GM23338 (cell line): ENCODE results near the gene FAM163A. TPM values are rescaled to one million over a fixed set of nuclear protein-coding genes. Genes with fewer than 3 reads are reported as not detected.

ENCODE experiments used
- ATAC-seq: fragments of 200-7000 bp; cut with Tn5 transposase; 3 replicates; pipeline ENCODE4 v1.9.1; 2020
- DNase-seq: peaks from one replicate; pipeline ENCODE4 v3.0.0-alpha.2; 2015; ENCODE audit warnings: low spot score
- H2AFZ ChIP-seq: fragments of 200-600 bp; sonication (generic); 2 replicates; pipeline ENCODE4 v1.8.0; 2016; ENCODE audit warnings: antibody characterized with exemption, mild to moderate bottlenecking, moderate library complexity
- H3F3A ChIP-seq: fragments of 200-600 bp; sonication (generic); replicated peaks from 2 replicates; pipeline ENCODE4 v1.8.0; 2017; ENCODE audit warnings: antibody characterized with exemption, mixed run types, low read depth
- H3K27ac ChIP-seq: fragments of 200-600 bp; sonication (generic); 2 replicates; pipeline ENCODE4 v1.6.1; 2016; ENCODE audit warnings: low read depth
- H3K27me3 ChIP-seq: fragments of 200-600 bp; sonication (generic); 2 replicates; pipeline ENCODE4 v1.8.0; 2016; ENCODE audit warnings: mild to moderate bottlenecking, mixed run types, moderate library complexity; ENCODE audit not compliant: insufficient read depth
- H3K36me3 ChIP-seq: fragments of 200-600 bp; sonication (generic); 2 replicates; pipeline ENCODE4 v1.8.0; 2016; ENCODE audit warnings: mild to moderate bottlenecking; ENCODE audit not compliant: insufficient read depth
- H3K4me1 ChIP-seq: fragments of 200-600 bp; sonication (generic); 2 replicates; pipeline ENCODE4 v1.8.0; 2016; ENCODE audit warnings: mild to moderate bottlenecking, moderate library complexity; ENCODE audit not compliant: insufficient read depth
- H3K4me2 ChIP-seq: fragments of 200-600 bp; sonication (generic); 2 replicates; pipeline ENCODE4 v1.7.1; 2017; ENCODE audit warnings: mixed run types
- H3K4me3 ChIP-seq: fragments of 200-600 bp; sonication (generic); 2 replicates; pipeline ENCODE4 v1.6.1; 2016; ENCODE audit warnings: mixed run types
- H3K79me2 ChIP-seq: fragments of 200-600 bp; sonication (generic); replicated peaks from 2 replicates; pipeline ENCODE4 v1.8.0; 2017; ENCODE audit warnings: mild to moderate bottlenecking; ENCODE audit not compliant: insufficient read depth
- H3K9me2 ChIP-seq: fragments of 200-600 bp; sonication (generic); 2 replicates; pipeline ENCODE4 v1.8.0; 2017; ENCODE audit not compliant: insufficient read depth
- H4K20me1 ChIP-seq: fragments of 200-600 bp; sonication (generic); replicated peaks from 2 replicates; pipeline ENCODE4 v1.8.0; 2017; ENCODE audit warnings: mild to moderate bottlenecking; ENCODE audit not compliant: insufficient read depth
- H3K27ac Mint-ChIP-seq: 2 replicates; pipeline ENCODE4 v1.8.0; 2020; ENCODE audit warnings: inconsistent platforms, mild to moderate bottlenecking, moderate library complexity, mixed read lengths
- H3K27me3 Mint-ChIP-seq: 3 replicates; pipeline ENCODE4 v1.8.0; 2022; ENCODE audit warnings: low read depth, mild to moderate bottlenecking, moderate library complexity, mixed read lengths, inconsistent platforms; ENCODE audit not compliant: insufficient read depth, poor library complexity
- H3K36me3 Mint-ChIP-seq: 3 replicates; pipeline ENCODE4 v1.8.0; 2021; ENCODE audit warnings: low read depth, mild to moderate bottlenecking, inconsistent platforms, moderate library complexity, mixed read lengths
- H3K4me1 Mint-ChIP-seq: 3 replicates; pipeline ENCODE4 v1.8.0; 2020; ENCODE audit warnings: mild to moderate bottlenecking, inconsistent platforms, mixed read lengths
- H3K4me3 Mint-ChIP-seq: 3 replicates; pipeline ENCODE4 v1.8.0; 2021; ENCODE audit warnings: moderate library complexity, mild to moderate bottlenecking, inconsistent platforms, mixed read lengths
- H3K9me3 Mint-ChIP-seq: 3 replicates; pipeline ENCODE4 v1.8.0; 2020; ENCODE audit warnings: moderate library complexity, mild to moderate bottlenecking, inconsistent platforms, mixed read lengths
- CREB1 ChIP-seq: fragments of 250-450 bp; sonication (Bioruptor Pico); IDR thresholded peaks from 2 replicates; pipeline ENCODE4 v1.5.0; 2020; ENCODE audit warnings: low read depth, mild to moderate bottlenecking, moderate library complexity
- EZH2 ChIP-seq: fragments of 200-600 bp; sonication (generic); IDR thresholded peaks from one replicate; pipeline ENCODE4 v1.8.0; 2017; ENCODE audit warnings: antibody characterized with exemption, mild to moderate bottlenecking, low read depth; ENCODE audit not compliant: unreplicated experiment
- EZH2phosphoT487 ChIP-seq: fragments of 200-600 bp; sonication (generic); IDR thresholded peaks from one replicate; pipeline ENCODE4 v1.8.1; 2018; ENCODE audit warnings: antibody characterized with exemption; ENCODE audit not compliant: unreplicated experiment
- JUNB ChIP-seq: IDR thresholded peaks from one replicate; pipeline ENCODE4 v1.6.1; 2016; ENCODE audit warnings: antibody characterized with exemption; ENCODE audit not compliant: unreplicated experiment
- NANOG ChIP-seq: IDR thresholded peaks from 2 replicates; pipeline ENCODE4 v1.6.1; 2016; ENCODE audit warnings: antibody characterized with exemption, borderline replicate concordance
- POLR2AphosphoS5 ChIP-seq: IDR thresholded peaks from 2 replicates; pipeline ENCODE4 v1.6.1; 2016; ENCODE audit warnings: antibody characterized with exemption, low read depth
- STAT1 ChIP-seq: IDR thresholded peaks from one replicate; pipeline ENCODE4 v1.6.1; 2016; ENCODE audit warnings: antibody characterized with exemption; ENCODE audit not compliant: unreplicated experiment
- ZNF114 ChIP-seq: fragments of 250-450 bp; sonication (Bioruptor Pico); IDR thresholded peaks from 2 replicates; pipeline ENCODE4 v1.5.0; 2020; ENCODE audit warnings: mild to moderate bottlenecking, moderate library complexity
- ZNF331 ChIP-seq: fragments of 250-450 bp; sonication (Bioruptor Pico); IDR thresholded peaks from 2 replicates; pipeline ENCODE4 v1.5.0; 2020; ENCODE audit warnings: low read depth, mild to moderate bottlenecking, moderate library complexity
- polyA plus RNA-seq: library from polyadenylated mRNA; unstranded; fragments of >200 nt; fragmentation: Nextera tagmentation; extraction: Ambion mirVana; gene quantifications from 2 replicates; pipeline ENCODE4 v1.2.1, GENCODE V29; 2016
- total RNA-seq: library from RNA; depleted of rRNA; stranded (reverse); fragments of >200 nt; shearing (Covaris generic); gene quantifications from 2 replicates; pipeline ENCODE4 v1.2.3, GENCODE V29; 2014
- TF ChIP-seq, protein P1 (sequence below): fragments of 250-450 bp; sonication (Bioruptor Pico); IDR thresholded peaks from 2 replicates; pipeline ENCODE4 v1.5.0; 2020; ENCODE audit warnings: mild to moderate bottlenecking, moderate library complexity
- TF ChIP-seq, protein P2 (sequence below): IDR thresholded peaks from one replicate; pipeline ENCODE4 v1.6.1; 2018; ENCODE audit warnings: antibody characterized with exemption; ENCODE audit not compliant: unreplicated experiment
- TF ChIP-seq, protein P3 (sequence below): IDR thresholded peaks from 2 replicates; pipeline ENCODE4 v1.6.1; 2016; ENCODE audit warnings: antibody characterized with exemption
- TF ChIP-seq, protein P4 (sequence below), 2 experiments: fragments of 200-600 bp in 1 of 2; sonication (generic) in 1 of 2; conservative IDR thresholded peaks; 2 replicates each; pipeline versions ENCODE4 v1.5.1 to v1.6.1; 2016 to 2017; ENCODE audit warnings: antibody characterized with exemption in 2 of 2, low read depth in 2 of 2, mild to moderate bottlenecking in 2 of 2, moderate library complexity in 1 of 2

Gene FAM163A
- total and polyA plus RNA-seq, 2 experiments from 2014 or later = not detected

DNA sequence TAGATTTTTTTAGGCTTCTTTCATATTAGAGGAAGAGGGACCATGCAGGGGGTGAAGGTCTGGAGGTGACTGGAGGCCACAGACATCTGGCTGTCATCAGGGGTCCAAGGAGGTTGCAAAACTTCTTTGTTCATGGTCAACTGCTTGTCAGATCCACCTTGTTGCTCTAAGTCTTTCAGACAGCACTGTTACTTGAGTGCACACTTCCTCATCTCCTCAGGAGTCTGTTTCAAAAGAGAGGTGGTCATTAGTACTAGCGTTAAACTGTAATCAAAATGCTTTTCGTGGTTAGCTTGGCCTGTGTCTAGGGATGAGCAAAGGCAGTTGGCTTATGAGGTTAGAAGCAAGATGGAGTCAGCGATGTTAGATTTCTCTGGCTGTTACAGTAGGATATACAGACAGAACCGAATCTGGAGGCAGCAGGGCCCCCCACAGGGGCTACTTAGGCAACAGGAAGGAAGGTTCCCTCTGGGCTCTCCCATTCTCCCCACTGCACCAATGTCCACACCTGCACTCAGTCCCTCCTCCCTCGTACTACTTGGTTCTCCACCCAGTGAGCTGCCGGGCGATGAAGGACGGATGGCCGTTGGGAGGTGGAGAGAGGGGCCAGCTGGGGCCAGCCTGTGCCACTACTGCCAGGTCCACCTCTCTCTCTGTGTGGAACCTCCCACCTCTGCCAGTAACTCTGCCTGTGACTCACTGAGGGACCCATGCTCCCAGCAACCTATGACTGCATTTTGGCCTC is 77.3 kb downstream of the FAM163A start (continued):
- no peak for TF ChIP-seq ZNF114

DNA sequence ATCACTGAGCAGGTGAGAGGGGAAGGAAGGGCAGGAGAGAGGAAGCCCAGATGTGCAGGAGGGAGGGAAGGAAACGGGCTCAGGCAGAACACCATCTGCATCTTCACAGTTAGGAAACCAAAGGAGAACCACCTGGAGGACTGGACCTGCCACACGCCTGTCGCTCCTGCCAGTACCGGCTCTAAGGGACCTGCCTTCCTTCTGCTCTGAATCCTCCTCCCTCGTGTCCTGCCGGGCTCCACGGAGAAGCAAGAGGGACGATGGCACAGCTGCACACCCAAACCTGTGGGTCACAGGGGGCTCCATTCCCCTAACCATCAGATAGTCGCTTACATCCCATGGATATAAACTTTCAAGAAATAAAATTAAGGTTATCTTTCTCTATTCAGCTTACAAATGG is 78.4 kb downstream of the FAM163A start:
- Mint-ChIP-seq H3K4me3 (no peak overlapping the region; the same call in 2 of the 3 replicates), H3K4me1 (peaks cover 14% of the 10 kb centered on the region), H3K9me3 (no peaks in the 10 kb centered on the region), H3K27me3 (peaks cover 17% of the 10 kb centered on the region), H3K36me3 (no peaks in the 10 kb centered on the region), H3K27ac (no peak overlapping the region)
- Histone ChIP-seq H3K27ac (no peak overlapping the region), H4K20me1 (no peaks in the 10 kb centered on the region), H3K9me2 (no peaks in the 10 kb centered on the region), H3K4me3 (no peak overlapping the region), H2AFZ (no peak overlapping the region), H3K27me3 (no peaks in the 10 kb centered on the region), H3F3A (no peaks in the 10 kb centered on the region), H3K36me3 (no peaks in the 10 kb centered on the region), H3K4me1 (no peaks in the 10 kb centered on the region; the same call in 1 of the 2 replicates), H3K4me2 (no peak overlapping the region), H3K79me2 (no peaks in the 10 kb centered on the region)
- TF ChIP-seq ZNF331 (CRISPR knock-in tag) (no peak), POLR2AphosphoS5 (no peak), EZH2phosphoT487 (no peak), ZNF114 (no peak), JUNB (no peak), NANOG (no peak), STAT1 (no peak), EZH2 (no peak), CREB1 (no peak)
- TF ChIP-seq, protein P1, sequence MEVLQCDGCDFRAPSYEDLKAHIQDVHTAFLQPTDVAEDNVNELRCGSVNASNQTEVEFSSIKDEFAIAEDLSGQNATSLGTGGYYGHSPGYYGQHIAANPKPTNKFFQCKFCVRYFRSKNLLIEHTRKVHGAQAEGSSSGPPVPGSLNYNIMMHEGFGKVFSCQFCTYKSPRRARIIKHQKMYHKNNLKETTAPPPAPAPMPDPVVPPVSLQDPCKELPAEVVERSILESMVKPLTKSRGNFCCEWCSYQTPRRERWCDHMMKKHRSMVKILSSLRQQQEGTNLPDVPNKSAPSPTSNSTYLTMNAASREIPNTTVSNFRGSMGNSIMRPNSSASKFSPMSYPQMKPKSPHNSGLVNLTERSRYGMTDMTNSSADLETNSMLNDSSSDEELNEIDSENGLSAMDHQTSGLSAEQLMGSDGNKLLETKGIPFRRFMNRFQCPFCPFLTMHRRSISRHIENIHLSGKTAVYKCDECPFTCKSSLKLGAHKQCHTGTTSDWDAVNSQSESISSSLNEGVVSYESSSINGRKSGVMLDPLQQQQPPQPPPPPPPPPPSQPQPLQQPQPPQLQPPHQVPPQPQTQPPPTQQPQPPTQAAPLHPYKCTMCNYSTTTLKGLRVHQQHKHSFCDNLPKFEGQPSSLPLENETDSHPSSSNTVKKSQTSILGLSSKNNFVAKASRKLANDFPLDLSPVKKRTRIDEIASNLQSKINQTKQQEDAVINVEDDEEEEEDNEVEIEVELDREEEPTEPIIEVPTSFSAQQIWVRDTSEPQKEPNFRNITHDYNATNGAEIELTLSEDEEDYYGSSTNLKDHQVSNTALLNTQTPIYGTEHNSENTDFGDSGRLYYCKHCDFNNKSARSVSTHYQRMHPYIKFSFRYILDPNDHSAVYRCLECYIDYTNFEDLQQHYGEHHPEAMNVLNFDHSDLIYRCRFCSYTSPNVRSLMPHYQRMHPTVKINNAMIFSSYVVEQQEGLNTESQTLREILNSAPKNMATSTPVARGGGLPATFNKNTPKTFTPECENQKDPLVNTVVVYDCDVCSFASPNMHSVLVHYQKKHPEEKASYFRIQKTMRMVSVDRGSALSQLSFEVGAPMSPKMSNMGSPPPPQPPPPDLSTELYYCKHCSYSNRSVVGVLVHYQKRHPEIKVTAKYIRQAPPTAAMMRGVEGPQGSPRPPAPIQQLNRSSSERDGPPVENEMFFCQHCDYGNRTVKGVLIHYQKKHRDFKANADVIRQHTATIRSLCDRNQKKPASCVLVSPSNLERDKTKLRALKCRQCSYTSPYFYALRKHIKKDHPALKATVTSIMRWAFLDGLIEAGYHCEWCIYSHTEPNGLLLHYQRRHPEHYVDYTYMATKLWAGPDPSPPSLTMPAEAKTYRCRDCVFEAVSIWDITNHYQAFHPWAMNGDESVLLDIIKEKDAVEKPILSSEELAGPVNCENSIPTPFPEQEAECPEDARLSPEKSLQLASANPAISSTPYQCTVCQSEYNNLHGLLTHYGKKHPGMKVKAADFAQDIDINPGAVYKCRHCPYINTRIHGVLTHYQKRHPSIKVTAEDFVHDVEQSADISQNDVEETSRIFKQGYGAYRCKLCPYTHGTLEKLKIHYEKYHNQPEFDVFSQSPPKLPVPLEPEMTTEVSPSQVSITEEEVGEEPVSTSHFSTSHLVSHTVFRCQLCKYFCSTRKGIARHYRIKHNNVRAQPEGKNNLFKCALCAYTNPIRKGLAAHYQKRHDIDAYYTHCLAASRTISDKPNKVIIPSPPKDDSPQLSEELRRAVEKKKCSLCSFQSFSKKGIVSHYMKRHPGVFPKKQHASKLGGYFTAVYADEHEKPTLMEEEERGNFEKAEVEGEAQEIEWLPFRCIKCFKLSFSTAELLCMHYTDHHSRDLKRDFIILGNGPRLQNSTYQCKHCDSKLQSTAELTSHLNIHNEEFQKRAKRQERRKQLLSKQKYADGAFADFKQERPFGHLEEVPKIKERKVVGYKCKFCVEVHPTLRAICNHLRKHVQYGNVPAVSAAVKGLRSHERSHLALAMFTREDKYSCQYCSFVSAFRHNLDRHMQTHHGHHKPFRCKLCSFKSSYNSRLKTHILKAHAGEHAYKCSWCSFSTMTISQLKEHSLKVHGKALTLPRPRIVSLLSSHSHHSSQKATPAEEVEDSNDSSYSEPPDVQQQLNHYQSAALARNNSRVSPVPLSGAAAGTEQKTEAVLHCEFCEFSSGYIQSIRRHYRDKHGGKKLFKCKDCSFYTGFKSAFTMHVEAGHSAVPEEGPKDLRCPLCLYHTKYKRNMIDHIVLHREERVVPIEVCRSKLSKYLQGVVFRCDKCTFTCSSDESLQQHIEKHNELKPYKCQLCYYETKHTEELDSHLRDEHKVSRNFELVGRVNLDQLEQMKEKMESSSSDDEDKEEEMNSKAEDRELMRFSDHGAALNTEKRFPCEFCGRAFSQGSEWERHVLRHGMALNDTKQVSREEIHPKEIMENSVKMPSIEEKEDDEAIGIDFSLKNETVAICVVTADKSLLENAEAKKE (CRISPR knock-in tag) = no peak
- TF ChIP-seq, protein P2, sequence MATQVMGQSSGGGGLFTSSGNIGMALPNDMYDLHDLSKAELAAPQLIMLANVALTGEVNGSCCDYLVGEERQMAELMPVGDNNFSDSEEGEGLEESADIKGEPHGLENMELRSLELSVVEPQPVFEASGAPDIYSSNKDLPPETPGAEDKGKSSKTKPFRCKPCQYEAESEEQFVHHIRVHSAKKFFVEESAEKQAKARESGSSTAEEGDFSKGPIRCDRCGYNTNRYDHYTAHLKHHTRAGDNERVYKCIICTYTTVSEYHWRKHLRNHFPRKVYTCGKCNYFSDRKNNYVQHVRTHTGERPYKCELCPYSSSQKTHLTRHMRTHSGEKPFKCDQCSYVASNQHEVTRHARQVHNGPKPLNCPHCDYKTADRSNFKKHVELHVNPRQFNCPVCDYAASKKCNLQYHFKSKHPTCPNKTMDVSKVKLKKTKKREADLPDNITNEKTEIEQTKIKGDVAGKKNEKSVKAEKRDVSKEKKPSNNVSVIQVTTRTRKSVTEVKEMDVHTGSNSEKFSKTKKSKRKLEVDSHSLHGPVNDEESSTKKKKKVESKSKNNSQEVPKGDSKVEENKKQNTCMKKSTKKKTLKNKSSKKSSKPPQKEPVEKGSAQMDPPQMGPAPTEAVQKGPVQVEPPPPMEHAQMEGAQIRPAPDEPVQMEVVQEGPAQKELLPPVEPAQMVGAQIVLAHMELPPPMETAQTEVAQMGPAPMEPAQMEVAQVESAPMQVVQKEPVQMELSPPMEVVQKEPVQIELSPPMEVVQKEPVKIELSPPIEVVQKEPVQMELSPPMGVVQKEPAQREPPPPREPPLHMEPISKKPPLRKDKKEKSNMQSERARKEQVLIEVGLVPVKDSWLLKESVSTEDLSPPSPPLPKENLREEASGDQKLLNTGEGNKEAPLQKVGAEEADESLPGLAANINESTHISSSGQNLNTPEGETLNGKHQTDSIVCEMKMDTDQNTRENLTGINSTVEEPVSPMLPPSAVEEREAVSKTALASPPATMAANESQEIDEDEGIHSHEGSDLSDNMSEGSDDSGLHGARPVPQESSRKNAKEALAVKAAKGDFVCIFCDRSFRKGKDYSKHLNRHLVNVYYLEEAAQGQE = no peak
- TF ChIP-seq, protein P3, sequence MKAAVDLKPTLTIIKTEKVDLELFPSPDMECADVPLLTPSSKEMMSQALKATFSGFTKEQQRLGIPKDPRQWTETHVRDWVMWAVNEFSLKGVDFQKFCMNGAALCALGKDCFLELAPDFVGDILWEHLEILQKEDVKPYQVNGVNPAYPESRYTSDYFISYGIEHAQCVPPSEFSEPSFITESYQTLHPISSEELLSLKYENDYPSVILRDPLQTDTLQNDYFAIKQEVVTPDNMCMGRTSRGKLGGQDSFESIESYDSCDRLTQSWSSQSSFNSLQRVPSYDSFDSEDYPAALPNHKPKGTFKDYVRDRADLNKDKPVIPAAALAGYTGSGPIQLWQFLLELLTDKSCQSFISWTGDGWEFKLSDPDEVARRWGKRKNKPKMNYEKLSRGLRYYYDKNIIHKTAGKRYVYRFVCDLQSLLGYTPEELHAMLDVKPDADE = no peak
- TF ChIP-seq, protein P4, sequence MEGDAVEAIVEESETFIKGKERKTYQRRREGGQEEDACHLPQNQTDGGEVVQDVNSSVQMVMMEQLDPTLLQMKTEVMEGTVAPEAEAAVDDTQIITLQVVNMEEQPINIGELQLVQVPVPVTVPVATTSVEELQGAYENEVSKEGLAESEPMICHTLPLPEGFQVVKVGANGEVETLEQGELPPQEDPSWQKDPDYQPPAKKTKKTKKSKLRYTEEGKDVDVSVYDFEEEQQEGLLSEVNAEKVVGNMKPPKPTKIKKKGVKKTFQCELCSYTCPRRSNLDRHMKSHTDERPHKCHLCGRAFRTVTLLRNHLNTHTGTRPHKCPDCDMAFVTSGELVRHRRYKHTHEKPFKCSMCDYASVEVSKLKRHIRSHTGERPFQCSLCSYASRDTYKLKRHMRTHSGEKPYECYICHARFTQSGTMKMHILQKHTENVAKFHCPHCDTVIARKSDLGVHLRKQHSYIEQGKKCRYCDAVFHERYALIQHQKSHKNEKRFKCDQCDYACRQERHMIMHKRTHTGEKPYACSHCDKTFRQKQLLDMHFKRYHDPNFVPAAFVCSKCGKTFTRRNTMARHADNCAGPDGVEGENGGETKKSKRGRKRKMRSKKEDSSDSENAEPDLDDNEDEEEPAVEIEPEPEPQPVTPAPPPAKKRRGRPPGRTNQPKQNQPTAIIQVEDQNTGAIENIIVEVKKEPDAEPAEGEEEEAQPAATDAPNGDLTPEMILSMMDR (conservative IDR thresholded peaks at IDR 0.05; ENCODE audit: low read depth in 2 of 2) = no peak
- DNase-seq = no peak
- ATAC-seq = no peak
